SK-MEL-5 (cell line): ENCODE measurements around the gene ZNF423. TPM values are rescaled to one million over a fixed set of nuclear protein-coding genes. Genes with fewer than 3 reads are reported as not detected.

Experiments
- DNase-seq: peaks from one replicate; pipeline ENCODE4 v3.0.0-alpha.2; 2016; ENCODE audit warnings: low read depth, low spot score
- in situ Hi-C: cut with HindIII; loops from 2 replicates; pipeline ENCODE4 v1.10.0; 2016; ENCODE audit warnings: low sequenced_read_pairs, high pct_unique_total_duplicates, low pct_unique_long_range_greater_than_20kb
- total RNA-seq: library from RNA; depleted of rRNA; stranded (reverse); fragments of >200 nt; shearing (Covaris generic); gene quantifications from 2 replicates; pipeline ENCODE4 v1.2.3, GENCODE V29; 2014

The ZNF423 gene
- total RNA-seq, 1 experiment from 2014 or later, result not detected

DNA sequence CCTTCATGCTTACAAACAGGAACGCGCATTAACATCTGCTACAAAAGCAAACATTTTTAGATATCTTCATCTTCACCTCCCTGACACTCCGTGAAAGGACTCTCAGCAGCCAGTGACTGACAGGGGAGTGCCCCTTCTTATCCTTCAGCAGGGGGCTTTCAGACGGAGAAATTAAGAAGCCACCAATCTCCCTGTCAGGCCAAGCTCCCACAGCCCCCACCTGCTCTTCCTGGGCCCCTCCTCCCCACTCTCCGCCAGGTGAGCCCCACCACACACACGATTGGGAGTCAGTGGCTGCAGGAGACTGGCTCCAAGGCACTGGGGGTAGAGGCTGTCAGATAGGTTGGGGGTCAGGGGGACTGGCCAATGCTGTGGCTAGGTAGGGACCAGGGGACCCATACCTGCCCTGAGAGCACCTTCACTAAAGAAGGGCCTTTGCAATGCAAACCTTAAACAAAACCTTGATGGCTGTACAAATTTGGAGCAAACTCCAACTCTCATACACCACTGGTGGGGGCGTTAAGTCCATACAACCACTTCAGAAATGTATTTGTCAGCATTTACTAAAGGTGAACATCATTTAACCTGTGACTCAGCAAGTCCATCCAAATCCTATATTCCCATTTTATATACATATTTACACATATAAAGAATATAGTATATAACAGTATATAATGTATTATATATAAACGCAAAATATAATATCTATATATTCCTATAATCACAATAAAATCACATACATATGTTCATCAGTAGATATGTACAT, 232.2 kb downstream of the ZNF423 start:
- no peak for DNase-seq
- in situ Hi-C loops, result no loop called here

- in situ Hi-C loops, result no loop called here
- no peak for DNase-seq
Observed at GRCh38 chr16:49622421-49623402, 233.2 kb downstream of the ZNF423 start.

DNA sequence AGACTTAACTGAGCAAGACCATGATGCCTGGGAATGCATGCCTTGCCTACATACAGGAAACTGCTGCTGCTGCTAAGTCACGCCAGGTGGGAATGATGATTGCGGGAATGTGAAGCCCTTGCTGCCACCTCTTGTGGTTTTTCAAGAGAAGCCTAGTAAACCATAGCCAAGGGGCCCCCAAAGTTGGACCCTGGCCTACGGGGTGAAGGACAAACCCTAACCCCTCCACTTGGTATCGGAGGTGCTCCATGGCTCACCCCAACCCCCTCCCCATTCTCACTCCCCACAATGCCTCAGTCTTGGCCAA, 233.9 kb downstream of the ZNF423 start:
- no peak for DNase-seq
- in situ Hi-C loops, result no loop called here

DNA sequence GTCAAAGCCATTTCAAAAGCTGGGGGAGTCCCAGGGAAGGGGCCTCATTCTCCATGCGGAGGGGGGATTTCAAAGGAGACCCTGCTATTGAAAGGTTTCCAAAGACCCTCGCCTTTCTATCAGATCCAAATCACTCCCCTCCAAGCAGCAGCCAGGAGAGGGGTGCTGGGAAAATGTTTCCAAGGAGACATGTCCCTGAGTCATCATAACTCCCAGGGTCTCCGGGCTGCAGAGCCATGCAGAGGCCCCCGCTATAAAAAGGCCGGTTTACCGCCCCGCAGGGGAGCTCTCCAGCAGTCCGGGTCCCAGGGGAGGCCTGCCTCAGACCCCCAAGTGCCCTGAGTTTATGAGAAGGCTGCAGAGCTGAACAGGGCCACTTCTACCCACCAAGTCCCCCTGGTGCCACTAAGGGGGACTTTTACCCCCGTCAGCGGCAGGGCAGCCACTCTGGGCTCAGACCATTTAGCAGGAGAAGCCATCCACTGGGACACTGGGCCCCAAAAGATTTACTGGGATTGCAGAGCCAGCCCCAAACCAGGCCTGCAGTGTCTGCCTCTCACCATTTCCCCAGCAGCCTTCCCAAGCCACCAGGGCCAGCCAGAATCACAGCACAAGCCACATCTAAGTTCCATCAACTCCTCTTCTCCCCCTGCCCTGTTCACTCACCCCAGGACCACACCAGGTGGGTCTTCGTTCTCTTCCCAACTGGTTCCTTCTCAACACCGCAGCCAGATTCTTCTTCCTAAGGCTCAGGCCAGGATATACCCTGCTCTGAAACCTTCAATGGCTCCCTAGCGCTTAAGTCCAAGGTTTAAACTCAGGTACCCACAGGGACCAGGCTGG, 234.4 kb downstream of the ZNF423 start:
- no peak for DNase-seq
- in situ Hi-C loops, result no loop called here

DNA sequence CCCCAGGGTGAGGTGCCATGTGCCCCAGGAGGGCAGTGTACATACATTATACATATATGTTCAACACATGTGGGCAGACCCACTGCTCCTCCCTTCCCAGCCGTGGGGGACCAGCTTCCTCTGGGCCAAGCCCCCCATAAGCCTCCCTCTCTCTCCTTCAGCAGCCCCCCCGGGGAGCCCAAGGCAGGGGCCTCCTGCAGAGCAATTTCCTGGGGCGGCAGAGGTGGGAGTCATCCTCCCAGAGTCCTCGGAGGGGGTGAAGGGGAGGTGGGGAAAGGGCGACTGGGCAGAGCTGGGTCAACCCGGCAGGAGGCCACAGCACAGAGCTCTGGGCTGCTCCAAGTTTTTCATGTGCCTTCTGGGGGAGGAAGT, 235.1 kb downstream of the ZNF423 start:
- in situ Hi-C loops, result no loop called here
- no peak for DNase-seq

DNA sequence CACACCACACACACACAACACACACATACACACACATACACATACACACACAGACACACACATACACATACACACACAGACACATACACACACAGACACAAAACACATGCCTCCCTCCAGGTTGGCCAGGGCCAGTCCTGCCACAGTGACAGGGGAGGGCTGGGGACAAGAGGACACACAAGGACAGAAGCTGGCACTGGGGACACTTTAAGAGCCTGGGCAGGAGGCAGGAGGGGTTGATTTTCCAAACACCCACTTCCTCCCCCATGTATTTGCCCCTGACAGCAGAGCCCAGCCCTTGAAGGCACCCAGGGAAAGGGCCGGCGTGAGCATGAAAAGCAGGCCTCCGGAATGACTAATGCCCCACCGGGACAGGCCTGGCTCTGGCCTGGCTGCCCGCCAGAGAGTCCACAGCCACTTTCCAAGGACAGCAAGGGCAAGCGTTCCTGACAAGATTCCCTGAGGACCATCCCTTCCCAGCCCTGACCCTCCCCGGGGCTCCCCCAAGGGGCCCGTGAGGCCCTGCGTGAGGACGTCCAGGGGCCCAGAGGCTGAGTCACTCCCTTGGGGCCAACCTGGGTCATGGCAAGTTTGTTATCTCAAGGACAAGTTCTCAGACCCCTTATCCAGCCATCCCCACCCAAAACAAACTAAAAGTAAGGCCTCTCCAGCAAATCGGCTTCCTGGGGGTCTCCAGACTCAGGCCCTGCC, 235.6 kb downstream of the ZNF423 start:
- DNase-seq, result no peak
- in situ Hi-C loops, result no loop called here

GRCh38 chr16:49619811-49620157, 236.1 kb downstream of the ZNF423 start:
- DNase-seq, result no peak
- in situ Hi-C loops, result no loop called here

DNA sequence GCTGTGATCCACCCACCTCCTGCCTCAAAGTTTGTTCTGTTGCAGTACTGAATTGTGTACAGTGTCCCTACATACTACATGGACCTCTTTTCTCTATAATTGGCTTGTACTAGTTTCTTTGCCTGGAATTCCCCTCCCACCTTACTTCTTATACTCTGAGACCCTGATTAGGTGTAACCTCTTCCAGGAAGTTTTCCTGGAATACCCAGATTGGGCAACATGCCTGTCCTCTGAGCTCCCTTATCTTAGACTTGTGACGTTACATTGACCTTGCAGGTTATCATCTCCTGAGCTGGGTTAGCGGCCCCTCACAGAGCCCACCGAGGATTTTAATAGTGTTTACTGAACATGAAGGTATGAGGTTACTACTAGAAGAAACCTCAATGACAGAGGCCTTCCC, 237.0 kb downstream of the ZNF423 start:
- no peak for DNase-seq
- in situ Hi-C loops, result no loop called here

DNA sequence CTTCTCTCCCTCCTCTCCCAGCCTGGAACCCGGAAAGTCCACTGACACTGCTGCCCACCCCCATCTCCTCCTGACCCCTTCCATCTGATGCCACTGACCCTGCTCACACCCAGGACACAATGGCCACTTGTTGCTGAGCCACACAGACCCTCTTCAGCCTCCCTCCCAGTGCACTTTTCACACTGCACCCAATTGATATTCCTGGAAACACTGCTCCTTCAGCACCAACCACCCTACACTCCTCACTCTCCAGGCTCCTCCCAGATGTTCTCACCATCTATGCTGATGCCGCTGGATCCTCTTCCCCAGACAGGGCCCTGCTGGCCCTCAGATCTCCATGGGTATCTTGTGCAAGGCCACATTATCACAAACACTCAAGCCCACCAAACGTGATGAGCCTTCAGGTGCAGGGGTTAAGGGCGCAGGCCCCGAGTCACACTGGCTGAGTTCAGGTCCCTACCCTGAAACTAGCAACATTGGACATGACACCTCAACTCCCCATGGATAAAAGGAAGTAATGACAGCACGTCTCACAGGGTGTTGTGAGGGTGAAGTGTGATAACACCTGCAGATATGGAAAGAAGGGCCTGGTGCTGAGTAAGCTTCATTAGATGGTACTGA, 238.1 kb downstream of the ZNF423 start:
- in situ Hi-C loops, result no loop called here
- no peak for DNase-seq

GRCh38 chr16:49617016-49617629, 238.8 kb downstream of the ZNF423 start:
- DNase-seq, result no peak
- in situ Hi-C loops, result no loop called here

- DNase-seq, result no peak
- in situ Hi-C loops, result no loop called here
Observed at GRCh38 chr16:49615576-49615975, 240.3 kb downstream of the ZNF423 start.

- in situ Hi-C loops, result no loop called here
- no peak for DNase-seq
Observed at GRCh38 chr16:49610983-49611382, 244.9 kb downstream of the ZNF423 start.

DNA sequence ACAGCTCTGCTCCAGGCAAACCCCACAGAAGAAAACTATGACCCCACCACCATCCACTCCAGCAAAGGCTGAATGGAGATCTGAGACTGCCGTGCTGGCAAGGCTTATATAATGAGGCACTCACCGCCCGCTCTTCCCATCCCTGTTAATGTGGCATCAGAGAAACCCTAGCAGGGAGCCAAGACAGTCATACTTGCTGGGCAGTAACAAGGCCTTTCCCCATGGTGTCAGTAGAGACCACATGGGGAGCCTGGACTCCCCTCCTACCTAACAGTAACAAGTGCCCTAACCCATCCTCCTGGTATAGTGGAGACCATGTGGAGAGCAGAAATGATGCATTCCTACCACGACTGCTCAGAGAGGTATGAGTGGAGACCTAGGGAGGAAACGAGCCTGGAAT, 247.1 kb downstream of the ZNF423 start:
- DNase-seq, result peak; percentile 28
- in situ Hi-C loops, result no loop called here

- DNase-seq, result no peak
- in situ Hi-C loops, result no loop called here
Observed at GRCh38 chr16:49608098-49608497, 247.8 kb downstream of the ZNF423 start.

DNA sequence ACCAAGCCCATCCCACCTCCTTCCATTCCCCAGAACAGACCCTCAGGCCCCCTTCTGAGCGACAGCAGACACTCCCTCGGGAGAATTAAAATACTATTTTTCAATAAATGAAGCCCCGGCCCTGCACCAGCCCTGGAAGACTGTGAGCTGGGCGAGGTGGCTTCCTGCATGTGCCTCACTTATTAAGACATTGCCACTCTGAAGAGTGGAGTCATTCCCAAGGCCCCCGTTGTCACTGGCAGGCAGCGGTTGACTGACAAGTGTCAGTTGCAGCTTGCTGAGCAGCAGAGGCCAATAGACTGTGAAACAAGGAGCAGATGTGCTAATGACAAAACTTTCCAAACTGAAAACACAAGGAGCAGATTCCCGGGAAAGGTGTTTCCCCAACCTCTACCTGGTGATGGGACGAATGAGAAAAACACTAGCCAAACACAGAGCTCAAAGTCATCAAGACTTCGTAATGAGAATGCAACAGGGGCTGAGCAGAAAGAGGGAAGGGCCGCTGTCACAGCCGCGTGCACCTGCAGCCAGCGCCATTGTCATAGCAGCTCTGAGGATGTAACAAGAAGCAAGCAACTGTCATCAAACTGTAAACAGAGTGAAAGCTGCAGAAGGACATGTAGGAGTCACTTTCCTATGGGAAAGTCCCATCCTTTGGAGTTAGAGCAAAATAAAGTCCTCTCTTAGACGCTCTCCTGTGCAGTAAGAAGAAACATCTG, 250.2 kb downstream of the ZNF423 start:
- in situ Hi-C loops, result no loop called here
- DNase-seq, result no peak

DNA sequence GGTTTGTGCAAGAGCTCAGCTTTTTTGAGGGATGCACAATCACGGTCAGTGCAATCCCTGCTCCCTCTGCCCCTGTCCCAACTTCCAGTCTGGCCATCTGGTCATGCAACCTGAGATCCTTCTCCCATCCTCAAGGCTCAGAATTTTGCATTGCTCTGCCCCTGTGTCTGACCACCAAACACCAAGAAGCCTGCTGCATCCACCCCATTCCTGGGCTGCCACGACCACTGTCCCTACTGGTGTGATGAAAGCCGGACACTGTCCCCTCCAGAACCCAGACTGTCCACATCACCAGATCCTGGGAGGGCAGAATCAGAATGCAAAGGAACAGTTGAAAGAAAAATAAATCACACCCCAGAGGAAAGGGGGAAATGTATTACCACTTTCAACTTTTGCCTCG, 251.3 kb downstream of the ZNF423 start:
- DNase-seq, result no peak
- in situ Hi-C loops, result no loop called here
